EL (cell line): ENCODE measurements around the gene IRX2.

Experiments used
- DNase-seq: peaks from one replicate; pipeline ENCODE4 v3.0.0-alpha.2; 2016

The IRX2 gene

DNA sequence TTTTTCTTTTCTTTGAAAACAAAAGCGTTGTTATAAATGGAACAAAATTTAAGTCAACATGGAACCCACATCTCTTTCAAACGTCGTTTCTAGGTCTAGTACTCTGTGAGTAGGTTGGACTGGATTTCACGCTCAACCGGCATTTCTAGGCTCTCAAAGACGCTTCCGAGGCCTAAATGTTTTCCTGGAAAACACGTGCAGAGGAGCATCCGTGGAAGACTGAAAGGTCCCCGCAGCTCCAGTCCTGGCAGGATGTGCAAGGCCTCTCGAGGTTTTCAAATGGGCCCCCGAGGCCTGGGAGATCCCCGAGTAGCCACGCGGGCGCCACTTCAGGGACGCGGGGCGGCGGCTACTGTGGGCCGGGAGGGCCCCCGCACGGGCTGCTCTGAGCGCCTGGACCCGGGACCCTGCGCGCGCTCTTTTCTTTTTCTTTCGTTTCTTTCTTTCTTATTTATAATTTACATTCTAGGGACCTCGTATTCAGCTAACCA lies 4.2 kb upstream of the IRX2 start:
- no peak for DNase-seq

DNA sequence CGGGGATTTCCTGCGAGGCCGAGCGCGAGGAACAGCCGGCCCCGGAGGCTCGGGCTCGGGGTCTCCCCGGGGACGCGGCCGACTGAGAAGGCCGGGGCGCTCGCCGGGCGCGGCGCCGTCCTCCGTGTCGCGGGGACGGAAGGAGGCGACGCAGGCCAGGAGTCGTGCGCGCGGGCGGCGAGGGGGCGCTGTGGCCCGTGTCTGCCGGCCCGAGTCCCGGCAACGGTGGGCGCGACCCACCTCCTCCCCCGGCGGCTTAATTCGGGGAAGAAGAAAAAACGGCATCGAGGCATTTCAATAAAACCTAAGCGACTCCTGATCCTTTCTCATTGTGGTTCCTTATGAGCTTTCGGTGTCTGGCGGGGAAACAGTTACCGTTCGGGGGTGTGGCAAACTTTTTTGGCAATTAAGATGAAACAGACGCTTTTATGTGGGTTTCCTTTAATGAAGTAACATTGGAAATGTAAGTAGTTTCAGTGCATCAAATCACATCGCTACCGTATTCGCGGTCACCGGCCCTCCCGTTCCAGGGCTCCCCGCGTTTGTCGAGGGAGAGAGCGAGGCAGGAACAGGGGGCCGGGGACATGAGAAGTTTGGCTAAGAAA lies 3.7 kb upstream of the IRX2 start:
- no peak for DNase-seq

DNA sequence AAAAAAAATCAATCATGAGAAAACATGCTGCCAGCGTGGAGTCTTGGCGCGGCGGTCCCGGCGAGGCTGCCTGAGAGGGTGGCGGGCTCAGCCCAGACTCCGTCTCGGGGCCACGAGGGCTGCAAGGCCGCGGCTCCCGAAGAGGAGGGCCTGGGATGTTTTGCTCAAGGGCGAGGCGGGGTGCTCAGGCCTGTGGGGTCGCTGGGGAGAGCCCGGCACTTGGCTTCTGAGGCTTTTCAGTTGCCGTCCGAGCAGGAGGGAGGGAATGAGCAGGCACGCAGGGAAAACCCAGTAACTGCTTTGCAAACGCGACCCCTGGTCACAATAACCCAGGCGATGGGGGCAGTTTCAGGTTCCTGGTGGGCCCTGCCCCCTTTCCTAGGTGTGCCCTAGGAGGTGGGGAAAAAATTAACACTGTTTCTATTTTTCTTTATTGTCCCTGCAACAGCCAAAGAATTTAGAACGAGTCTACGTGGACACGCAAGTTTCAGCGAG lies 3.2 kb upstream of the IRX2 start:
- no peak for DNase-seq

DNA sequence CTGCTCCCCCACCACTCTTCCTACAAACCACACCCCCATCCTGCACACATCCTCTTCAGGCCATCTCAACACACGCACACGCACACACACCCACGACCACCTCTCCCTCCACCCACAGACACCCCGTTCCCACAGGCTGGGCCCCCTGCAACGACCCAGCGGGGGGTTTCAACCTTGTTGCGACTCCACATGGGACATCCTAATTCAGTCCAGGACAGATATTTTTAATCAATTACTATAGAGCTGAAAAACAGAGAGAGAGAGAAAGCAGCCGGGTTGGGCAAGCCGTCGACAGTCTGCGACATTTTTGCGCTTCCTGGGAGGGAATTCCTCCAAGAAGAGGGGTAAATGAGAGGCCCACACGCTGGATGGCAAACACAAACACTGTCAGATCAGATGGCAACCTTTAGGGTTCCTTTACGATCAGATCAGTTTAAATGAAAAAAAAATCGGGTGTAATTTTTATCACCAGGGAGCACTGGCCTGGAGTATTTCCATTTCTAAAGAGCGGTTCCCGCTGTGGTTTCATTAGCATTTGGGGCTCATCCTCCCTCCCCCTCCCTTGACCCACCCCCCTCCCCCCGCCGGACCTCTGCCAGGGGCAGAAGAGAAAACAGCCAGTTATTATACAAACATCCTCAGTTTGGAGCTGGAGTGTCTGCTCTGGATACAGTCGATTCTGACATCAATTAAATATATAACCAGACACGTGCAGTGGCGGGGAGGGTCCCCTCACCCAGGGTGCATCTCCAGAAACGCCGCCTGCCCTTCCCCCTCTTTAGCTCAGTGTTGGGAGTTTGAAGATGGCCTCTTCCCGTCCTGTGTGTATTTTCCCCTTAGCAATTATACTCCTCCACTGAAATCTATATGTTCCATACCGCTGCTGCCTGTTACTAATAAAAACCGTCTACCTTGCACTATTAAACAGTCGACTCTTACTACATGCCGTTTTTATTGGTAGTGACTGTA lies 2.3 kb upstream of the IRX2 start:
- DNase-seq, result no peak

DNA sequence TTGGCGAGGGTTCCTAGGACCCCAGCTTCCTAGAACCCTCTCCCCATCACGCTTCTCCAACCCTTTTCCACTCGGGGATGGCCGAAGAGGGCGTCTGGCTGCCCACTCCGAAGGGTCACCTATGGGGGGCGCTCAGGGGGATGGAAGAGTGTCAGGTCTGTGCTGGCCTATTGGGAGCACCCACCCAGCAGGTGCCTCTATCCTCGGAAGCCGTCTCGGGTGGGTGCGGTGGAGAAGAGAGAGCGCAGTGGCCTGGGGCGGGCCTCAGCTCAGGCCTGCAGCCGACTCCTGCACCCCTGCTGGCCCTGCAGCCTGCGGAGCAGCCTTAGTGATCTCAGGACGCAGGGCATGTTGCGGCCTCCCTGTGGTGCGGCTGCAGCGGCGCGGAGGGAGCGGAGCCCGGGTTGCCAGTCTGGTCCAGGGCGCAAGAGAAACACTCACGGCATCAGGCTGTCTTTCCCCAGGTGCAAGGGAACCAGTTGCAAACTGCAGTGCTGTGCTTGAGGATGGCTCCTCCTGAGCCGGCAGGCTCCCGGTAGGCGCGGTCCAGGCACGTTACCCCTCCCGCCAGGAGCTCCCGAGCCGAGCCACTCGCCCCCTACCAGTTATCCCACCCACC lies 1.5 kb upstream of the IRX2 start:
- DNase-seq, result no peak

DNA sequence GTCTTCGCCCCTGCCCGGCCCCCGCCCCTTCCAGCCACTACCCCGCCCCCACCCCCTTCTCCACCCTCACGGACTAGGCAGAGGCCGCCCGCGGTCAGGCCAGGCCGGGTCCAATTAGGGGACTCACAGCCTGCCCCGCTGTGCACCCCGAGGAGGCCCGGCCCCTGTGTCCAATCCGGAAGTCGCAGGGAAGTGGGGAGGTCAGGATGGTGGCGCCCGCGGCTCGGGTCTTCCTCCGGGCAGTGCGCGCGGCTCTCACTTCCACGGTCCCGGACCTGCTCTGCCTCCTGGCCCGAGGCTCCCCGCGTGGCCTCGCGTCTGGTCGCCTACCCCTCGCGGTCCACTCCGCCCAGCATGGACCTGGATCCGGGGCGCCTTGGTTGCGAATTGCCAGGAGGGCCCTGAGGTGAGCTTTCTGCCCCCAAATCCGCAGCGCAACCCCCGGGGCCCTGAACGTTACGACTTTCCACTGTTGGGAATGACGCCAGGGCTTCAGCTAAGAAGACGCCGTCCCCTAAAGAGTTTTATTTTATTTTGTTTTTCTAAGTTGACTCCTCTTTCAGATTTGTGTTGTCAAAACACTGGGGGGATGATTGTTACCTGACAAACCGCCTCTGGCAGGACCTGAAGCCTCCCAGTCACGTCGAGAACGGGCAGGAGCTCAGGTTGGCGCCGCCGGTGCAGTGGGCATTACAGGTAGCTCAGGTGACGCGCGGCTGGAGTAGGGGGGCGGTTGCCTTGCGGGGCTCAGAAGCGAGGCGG lies 763 bp upstream of the IRX2 start:
- peak; percentile 80 for DNase-seq

DNA sequence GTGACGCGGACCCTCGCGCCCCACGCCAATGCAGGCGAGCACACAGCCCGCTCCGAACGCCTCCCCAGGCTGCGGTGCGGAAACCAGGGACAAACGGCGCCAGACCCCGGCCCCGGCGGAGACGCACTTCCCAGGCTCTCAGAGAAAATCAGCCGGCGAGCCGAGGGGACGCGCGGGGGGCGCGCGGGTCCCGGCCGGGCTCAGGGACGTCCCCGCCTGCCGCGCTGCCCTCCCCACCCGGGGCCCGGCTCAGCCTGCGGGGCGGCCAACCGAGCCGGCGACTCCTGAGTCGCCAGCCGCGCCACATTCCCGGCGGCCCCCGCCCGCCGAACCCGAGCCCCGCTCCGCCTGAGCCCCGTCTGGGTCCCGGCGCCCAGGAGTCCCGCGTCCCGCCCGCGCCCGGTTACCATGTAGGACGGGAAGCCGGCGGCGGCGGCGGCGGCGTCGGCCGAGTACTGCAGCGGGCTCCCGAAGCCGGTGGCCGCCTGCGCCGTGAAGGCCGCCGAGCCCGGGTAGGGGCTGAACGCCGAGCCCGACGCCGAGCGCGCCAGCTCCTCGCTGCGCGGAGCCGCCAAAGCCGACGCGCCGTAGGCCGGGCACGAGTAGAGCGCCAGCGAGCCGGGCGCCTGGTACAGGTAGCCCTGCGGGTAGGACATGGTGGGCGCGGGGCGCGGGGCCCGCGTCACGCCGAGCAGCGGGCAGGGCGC lies 566 bp downstream of the IRX2 start:
- DNase-seq, result peak; percentile 39

DNA sequence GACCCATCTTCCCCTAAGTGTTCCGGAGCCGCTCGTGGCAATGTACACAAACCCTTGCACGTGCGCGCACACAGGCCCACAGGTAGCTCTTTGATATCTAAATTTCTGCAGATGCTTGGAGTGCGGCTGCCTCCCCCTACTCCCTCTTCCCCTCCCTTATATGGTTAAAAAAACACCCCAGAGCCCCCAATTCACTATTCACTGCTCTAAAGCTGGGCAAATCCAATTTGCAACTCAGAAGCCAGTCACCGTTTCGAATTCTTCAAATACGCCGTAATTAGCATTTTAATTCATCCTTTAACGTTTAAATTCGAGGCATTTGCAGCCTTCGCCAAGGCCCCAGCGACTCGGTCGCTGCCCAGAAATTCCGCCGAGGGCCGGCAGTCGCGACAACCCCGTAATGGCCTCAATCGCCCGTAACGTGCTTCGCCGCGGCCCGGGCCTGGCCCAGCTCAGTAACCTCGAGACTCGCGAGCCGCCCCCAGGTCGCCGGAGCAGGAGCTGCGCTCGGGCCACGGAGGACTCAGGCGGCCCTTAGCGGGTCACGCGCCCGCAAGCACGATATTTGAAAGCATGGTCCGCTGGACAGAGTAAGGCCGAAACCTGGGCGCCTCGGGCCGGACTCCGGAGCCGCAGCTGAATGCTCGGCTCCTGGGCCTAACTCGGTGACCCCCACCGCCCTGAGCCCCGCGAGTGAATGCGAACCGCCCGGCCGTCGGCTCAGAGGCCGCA lies 1.3 kb downstream of the IRX2 start:
- peak; percentile 46 for DNase-seq

DNA sequence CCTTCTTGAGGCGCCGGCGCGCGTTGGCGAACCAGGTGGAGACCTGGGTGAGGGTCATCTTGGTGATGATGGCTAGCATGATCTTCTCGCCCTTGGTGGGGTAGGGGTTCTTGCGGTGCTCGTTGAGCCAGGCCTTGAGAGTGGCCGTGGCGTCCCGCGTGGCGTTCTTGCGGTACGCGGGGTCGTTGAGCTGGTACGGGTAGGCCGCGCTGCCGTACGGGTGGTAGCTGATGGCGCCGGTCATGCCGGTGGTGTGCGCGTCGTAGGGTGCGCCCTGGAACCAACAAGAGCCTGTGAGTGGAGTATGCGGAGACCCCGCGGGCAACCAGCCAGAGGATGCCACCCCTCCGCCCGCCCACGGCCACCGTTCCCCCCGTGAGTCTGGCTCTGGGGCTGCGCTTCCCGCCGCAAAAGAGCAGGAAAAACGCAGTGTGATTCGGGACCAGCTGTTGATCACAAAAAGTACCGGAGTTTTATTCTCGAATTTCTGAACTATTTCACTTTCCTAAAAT lies 1.9 kb downstream of the IRX2 start:
- DNase-seq, result no peak

DNA sequence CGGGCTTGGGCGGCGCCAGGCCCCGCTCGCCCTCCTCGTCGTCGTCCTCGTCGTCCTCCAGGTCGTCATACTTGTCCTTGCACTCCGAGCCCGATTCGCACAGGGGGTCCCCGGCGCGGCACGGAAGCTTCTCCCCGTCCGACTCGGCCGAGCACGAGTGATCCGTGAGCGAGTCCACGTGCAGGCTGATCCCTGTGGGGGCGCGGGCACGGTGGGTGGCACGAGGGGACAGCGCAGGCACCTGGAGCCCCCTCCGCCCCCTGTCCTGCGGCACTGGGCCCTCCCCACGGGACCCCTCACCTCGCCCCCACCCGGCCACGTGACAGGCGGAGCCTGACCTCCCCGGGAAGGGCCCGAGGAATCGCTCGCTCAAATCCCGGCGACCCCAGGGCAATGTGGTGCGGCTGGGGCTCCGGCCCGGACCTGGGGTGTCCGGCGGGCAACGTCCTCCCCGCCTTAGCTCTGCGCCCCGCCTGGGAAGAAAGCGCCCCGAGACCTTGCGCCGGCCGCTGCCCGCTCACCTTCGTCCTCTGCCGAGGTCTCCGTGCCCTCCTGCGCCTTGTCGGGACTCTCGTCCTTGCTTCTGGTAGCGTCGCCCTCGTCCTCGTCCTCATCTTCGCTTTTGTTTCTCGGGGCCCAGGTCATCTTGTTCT lies 2.5 kb downstream of the IRX2 start:
- DNase-seq, result no peak

DNA sequence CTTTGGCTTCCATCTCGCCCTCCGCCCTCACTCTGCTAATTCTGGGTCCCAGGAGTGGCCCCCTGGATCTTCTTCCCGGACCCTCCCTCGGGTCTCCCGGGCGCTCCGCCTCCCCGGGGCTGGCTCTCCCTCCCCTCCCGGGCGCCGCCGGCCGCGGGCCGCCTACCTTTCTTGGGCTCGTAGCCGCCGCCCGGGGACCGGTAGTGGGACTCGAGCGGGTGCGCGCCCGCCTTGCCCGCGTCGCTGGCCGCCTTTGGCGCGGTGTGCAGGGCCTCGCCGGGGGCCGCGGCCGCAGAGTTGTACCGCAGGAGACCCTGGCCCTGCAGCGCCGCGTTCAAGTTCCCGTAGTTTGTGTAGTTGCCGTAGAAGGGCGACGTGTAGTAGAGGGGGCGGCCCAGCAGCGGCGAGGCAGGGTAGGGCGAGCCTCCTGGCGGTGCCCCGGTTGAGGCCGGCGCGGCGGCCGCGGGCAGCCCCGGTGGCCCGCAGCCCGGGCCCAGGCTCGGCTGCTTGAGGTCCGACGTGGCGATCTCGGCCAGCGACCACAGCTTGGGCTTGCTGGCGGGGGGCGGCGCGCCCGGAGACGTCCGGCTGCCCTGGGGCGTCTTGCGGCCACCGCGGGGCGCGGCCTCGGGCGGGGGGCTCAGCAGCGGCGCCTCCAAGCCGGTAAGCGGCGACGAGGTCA lies 3.2 kb downstream of the IRX2 start:
- no peak for DNase-seq

DNA sequence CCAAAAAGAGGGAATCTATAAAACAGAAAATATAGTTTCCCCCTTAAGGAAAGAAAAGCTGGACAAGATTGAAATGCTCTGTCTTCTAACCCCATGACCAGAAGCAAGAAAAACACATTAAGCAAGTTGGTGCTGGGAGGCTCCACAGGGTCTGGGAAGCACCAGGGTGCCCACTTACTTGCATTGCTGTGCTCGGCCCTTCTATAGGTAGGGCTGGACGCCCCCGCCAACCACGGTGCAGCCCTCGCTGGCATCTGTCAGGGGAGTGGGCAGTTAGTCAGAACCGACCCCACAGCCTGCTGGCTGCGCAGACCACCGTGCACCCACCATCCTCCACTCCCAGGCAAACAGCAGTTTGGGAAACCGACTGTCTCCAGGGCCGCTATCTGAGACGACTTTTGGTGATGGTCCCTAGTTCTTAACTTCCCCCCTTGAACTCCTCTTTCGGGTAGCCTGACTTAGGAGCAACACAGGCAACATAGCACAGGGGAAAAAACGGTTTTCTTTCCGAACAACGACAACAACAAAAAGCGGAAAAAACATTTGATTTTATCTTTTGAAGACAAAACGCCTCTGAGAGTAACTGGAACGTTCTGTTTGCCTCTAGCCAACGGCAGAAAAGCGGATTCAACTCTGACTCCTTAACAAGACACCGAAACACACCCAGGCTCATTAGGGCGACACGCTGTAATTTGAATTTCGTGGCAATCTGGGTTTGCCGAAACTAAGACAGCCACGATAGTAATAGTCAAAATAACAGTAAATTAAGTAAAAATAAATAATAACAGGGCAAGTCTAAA lies 3.9 kb downstream of the IRX2 start:
- DNase-seq, result no peak

DNA sequence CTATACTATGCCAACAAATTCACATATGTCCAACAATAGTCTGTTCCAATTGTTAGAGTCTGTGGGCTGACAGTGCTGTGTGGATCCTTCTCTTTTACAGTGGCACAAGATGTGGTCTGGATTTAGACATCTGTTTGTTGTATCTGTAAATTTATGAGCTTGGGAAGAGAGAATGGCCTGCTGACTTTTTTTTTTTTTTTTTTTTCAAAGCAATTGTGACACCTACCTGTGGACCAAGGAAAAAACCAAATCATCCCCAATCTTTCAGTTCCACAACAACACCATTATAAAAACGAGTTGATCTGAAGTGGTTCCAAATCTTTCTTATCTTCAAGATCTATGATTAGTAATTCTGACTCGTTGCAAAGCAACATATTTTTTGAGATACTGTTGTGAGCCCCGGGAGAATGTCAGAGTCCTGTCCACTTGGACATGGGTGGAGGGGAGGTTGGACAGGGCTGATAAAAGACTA lies 4.9 kb downstream of the IRX2 start:
- peak; percentile 32 for DNase-seq

DNA sequence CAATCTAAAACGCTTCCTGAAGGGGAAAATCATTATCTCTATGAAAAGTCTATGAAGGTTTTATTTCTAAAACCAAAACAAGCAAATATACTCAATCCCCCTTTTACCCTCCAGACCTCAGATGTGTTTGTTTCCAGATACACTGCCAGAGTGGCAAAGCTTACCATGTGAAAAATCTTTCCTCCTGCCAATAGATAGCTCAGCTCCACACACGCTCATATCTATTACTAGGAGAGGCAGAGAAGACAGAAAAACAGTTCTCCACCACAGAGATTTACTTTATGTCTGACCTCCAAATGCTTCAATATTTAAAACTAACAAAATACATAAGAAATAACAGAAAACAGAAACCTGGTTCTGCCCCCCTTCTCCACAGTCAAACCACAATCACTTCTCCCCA lies 7.0 kb downstream of the IRX2 start:
- DNase-seq, result no peak

DNA sequence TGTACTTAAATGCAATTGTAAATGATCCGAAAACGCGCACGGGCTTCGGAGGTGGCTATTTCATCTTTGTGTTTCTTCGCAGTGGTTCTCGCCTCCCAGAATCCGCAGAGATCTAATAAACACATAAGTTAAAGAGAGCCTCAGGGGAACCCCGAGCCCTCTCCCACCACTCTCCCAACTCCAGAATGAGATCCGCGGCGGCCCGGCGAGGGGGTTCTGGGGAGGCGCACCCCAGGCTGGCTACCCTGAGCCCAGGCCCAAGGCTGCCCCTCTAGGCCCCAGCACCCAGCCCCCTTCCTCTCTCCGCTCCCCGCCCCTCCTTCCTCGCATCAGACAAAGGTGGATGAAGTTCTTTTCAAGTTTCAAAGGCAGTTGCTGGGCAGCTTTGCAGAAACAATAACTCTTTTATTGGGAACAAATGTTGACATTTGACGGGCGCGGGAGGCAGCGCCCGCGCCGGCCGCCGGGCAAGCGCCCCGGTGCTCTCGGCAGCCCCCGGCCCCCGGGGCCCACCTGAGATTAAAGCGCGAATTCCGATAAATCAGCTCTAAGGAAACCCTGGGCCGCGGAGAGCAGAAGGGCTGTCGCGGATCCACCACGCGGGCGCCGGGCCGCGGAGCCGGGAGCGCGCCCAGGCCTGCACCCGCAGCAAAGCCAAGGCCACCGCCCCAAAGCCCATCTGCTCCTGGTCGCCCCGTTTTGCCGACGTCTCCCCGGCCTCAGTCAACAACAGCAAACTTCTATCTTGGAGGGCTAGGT lies 8.4 kb downstream of the IRX2 start:
- DNase-seq, result no peak

DNA sequence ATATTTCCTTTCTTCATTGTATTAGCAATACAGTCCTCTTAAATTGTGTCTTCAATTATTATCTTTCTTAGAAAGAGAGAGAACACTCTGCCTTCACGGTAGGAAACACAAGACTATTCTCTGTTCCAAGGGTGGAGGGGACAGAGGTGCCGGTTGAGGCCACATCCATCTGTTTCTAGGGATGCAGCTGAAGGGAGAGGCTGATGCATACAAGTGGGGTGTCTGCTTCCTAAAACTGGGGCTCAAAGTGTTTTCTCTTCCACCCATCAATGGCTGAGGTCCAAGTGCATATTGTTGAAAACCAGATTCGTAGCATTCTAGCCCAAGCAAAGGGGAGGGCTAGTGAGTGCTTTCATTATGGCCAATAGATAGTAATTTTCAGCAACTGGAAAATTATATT lies 9.5 kb downstream of the IRX2 start:
- no peak for DNase-seq

DNA sequence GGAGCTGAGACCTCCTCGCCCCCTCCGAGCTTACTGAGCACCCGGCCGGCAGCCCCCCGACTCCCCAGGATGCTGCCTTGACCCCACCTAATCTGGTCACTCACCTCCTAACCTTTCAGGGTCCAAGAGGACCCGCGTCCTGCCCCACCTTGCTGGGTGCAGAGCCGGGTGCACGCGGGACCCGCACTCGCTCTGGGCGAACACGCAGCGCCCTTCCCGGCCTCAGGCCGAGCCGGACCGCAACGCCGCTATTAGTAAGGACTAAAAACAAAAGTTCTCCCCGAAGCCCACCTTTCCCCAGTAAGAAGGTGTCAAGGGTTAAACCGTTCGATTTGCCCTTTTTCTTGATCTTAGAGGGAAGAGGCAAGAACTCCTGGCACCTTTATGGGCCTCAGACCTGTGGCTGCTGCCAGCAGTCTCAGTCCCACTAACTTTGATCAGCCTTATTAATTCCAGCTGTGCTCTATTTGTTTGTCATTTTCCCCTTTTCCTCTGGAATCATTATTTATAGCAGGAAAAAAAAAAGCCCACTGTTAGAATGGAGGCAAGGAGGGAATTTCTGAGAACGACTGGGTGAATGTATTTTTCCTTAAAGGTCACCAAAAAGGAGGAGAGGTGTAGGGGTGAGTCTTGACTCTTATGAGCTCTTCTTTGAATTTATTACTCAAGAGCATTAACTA lies 10.5 kb downstream of the IRX2 start:
- DNase-seq, result no peak
